ENCODE results near the gene NCBP2L.

NCBP2L gene

GRCh38 chrX:107769581-107770317 lies 7.8 kb upstream of the NCBP2L start:
- no peak for DNase-seq (ENCODE audit: low spot score)
- TF ChIP-seq CTCF (IDR thresholded peaks at IDR 0.05; ENCODE audit: extremely low read depth, insufficient read depth, missing control alignments), result no peak
- in situ Hi-C loops (cut with MboI; ENCODE audit: low pct_unique_long_range_greater_than_20kb, low sequenced_read_pairs, unreplicated experiment), result no loop called here

GRCh38 chrX:107773206-107773605 lies 4.3 kb upstream of the NCBP2L start:
- TF ChIP-seq CTCF (IDR thresholded peaks at IDR 0.05; ENCODE audit: extremely low read depth, insufficient read depth, missing control alignments), result no peak
- in situ Hi-C loops (cut with MboI; ENCODE audit: low pct_unique_long_range_greater_than_20kb, low sequenced_read_pairs, unreplicated experiment), result no loop called here
- DNase-seq (ENCODE audit: low spot score), result no peak

- no peak for TF ChIP-seq CTCF (IDR thresholded peaks at IDR 0.05; ENCODE audit: extremely low read depth, insufficient read depth, missing control alignments)
- DNase-seq (ENCODE audit: low spot score), result no peak
- in situ Hi-C loops (cut with MboI; ENCODE audit: low pct_unique_long_range_greater_than_20kb, low sequenced_read_pairs, unreplicated experiment), result no loop called here
Measured at GRCh38 chrX:107773906-107774435, 3.6 kb upstream of the NCBP2L start.

GRCh38 chrX:107775000-107775733 lies 2.4 kb upstream of the NCBP2L start:
- in situ Hi-C loops (cut with MboI; ENCODE audit: low pct_unique_long_range_greater_than_20kb, low sequenced_read_pairs, unreplicated experiment), result loop anchor here (5.0 kb wide), 1 partner anchor 118 kb away; no protein-coding TSS in a partner anchor
- DNase-seq (ENCODE audit: low spot score), result no peak
- TF ChIP-seq CTCF (IDR thresholded peaks at IDR 0.05; ENCODE audit: extremely low read depth, insufficient read depth, missing control alignments), result no peak

GRCh38 chrX:107775734-107776511 lies 1.6 kb upstream of the NCBP2L start, which contains the start of gene TSC22D3:
Gene TSC22D3, minus strand, starts transcription at chrX:107775787. Its CDS starts 368 bp downstream, at chrX:107775419.
- peak; percentile 2 for TF ChIP-seq CTCF (IDR thresholded peaks at IDR 0.05; ENCODE audit: extremely low read depth, insufficient read depth, missing control alignments)
- in situ Hi-C loops (cut with MboI; ENCODE audit: low pct_unique_long_range_greater_than_20kb, low sequenced_read_pairs, unreplicated experiment), result loop anchor here (5.0 kb wide), 1 partner anchor 119 kb away; no protein-coding TSS in a partner anchor
- peak; percentile 57 for DNase-seq (ENCODE audit: low spot score)
